Endothelial cell of umbilical vein (primary cell): ENCODE data around the gene UST. TPM values are rescaled to one million over a fixed set of nuclear protein-coding genes. Genes with fewer than 3 reads are reported as not detected.

Source experiments
- BruUV-seq: library from RNA; stranded (reverse); fragments of 400-500 nt; replicated peaks from 2 replicates; lab custom pipeline; 2021; lab: Mats Ljungman, UMichigan
- CTCF ChIA-PET: fragments of 300-600, 350-600 bp; sonication (Branson Sonifier 250); formaldehyde crosslinking; loops from one replicate; lab custom pipeline; 2021; ENCODE audit warnings: antibody characterized with exemption, inconsistent platforms; lab: Charles Lee
- POLR2A ChIA-PET: fragments of 300-600, 350-600 bp; sonication (Branson Sonifier 250); formaldehyde crosslinking; loops from one replicate; lab custom pipeline; 2021; ENCODE audit warnings: antibody characterized with exemption, inconsistent platforms; lab: Charles Lee
- DNase-seq: peaks from one replicate; pipeline ENCODE4 v3.0.0-alpha.2; 2011; ENCODE audit warnings: low read depth, low spot score
- FAIRE-seq: peaks from 2 replicates; lab custom pipeline; 2011; peaks lifted over from hg19 to GRCh38; lab: Jason Lieb, UNC
- H2AFZ ChIP-seq: 2 replicates; pipeline ENCODE4 v1.6.0; 2012; ENCODE audit warnings: low read depth, low read length, control low read depth, inconsistent platforms
- H3K27ac ChIP-seq: 2 replicates; pipeline ENCODE4 v1.5.1; 2011; ENCODE audit warnings: low read depth, mild to moderate bottlenecking, control low read depth, low read length, moderate library complexity; ENCODE audit not compliant: insufficient read depth
- H3K27me3 ChIP-seq, 2 experiments: 2 replicates each; pipeline versions ENCODE4 v1.6.0 to v1.6.1; 2011; ENCODE audit warnings: low read length in 2 of 2, mixed read lengths in 1 of 2; ENCODE audit not compliant: control insufficient read depth in 2 of 2, insufficient read depth in 2 of 2
- H3K36me3 ChIP-seq, 2 experiments: 2 replicates in 1 of 2; 3 replicates in 1 of 2; pipeline ENCODE4 v1.5.1; 2011; ENCODE audit warnings: low read length in 2 of 2, mild to moderate bottlenecking in 1 of 2, moderate library complexity in 1 of 2; ENCODE audit not compliant: control insufficient read depth in 2 of 2, insufficient read depth in 2 of 2; ENCODE audit errors: extremely low read depth in 1 of 2
- H3K4me1 ChIP-seq: 3 replicates; pipeline ENCODE4 v1.5.1; 2011; ENCODE audit warnings: mild to moderate bottlenecking, low read length; ENCODE audit not compliant: control insufficient read depth, insufficient read depth; ENCODE audit errors: extremely low read depth
- H3K4me2 ChIP-seq: 2 replicates; pipeline ENCODE4 v1.6.1; 2011; ENCODE audit warnings: low read length, control low read depth, mixed read lengths; ENCODE audit not compliant: insufficient read depth
- H3K4me3 ChIP-seq, 3 experiments: fragments of 200-600 bp in 1 of 3; sonication (generic), shearing (Covaris generic) in 1 of 3; replicated peaks in 1 of 3; 2 replicates each; pipeline ENCODE4 v1.5.1; 2011 to 2016; ENCODE audit warnings: control low read depth in 3 of 3, low read length in 3 of 3, mild to moderate bottlenecking in 2 of 3, inconsistent platforms in 1 of 3, low read depth in 1 of 3, moderate library complexity in 1 of 3; ENCODE audit not compliant: insufficient read depth in 1 of 3
- H3K79me2 ChIP-seq: 2 replicates; pipeline ENCODE4 v1.6.0; 2012; ENCODE audit warnings: low read length, inconsistent platforms; ENCODE audit not compliant: control insufficient read depth, insufficient read depth
- H3K9ac ChIP-seq: replicated peaks from 2 replicates; pipeline ENCODE3; 2011; ENCODE audit warnings: low read length, control low read depth; ENCODE audit not compliant: insufficient read depth; ENCODE audit errors: extremely low read depth
- H3K9me1 ChIP-seq: replicated peaks from 3 replicates; pipeline ENCODE4 v1.6.0; 2011; ENCODE audit warnings: mild to moderate bottlenecking, low read length; ENCODE audit not compliant: control insufficient read depth, insufficient read depth; ENCODE audit errors: extremely low read depth
- H3K9me3 ChIP-seq: replicated peaks from 2 replicates; pipeline ENCODE4 v1.5.1; 2012; ENCODE audit warnings: low read length, inconsistent platforms; ENCODE audit not compliant: control insufficient read depth, insufficient read depth
- H4K20me1 ChIP-seq: replicated peaks from 2 replicates; pipeline ENCODE3; 2011; ENCODE audit warnings: mild to moderate bottlenecking, low read length; ENCODE audit not compliant: control insufficient read depth, insufficient read depth; ENCODE audit errors: extremely low read depth
- CTCF ChIP-seq, 2 donors: IDR thresholded peaks; 1 replicate in 1 of 2; 2 replicates in 1 of 2; pipeline ENCODE4 v1.5.1; 2011; ENCODE audit warnings: low read length in 2 of 2, mild to moderate bottlenecking in 2 of 2, moderate library complexity in 2 of 2, control low read depth in 1 of 2, inconsistent platforms in 1 of 2, low read depth in 1 of 2; ENCODE audit not compliant: insufficient read depth in 1 of 2; ENCODE audit errors: extremely low read depth in 1 of 2
- GATA2 ChIP-seq: IDR thresholded peaks from 2 replicates; pipeline ENCODE4 v1.7.0; 2011; ENCODE audit warnings: low read depth, mild to moderate bottlenecking, moderate library complexity, mixed read lengths, low read length; ENCODE audit not compliant: insufficient read length, insufficient read depth
- JUN ChIP-seq: IDR thresholded peaks from 2 replicates; pipeline ENCODE4 v1.6.1; 2011; ENCODE audit warnings: borderline replicate concordance, low read depth; ENCODE audit not compliant: insufficient read length, insufficient read depth
- MAX ChIP-seq: IDR thresholded peaks from 2 replicates; pipeline ENCODE4 v1.6.1; 2011; ENCODE audit not compliant: insufficient read depth, insufficient read length
- MYC ChIP-seq: IDR thresholded peaks from one replicate; pipeline ENCODE4 v1.6.1; 2011; ENCODE audit warnings: mild to moderate bottlenecking, low read depth, low read length
- POLR2A ChIP-seq: IDR thresholded peaks from 2 replicates; pipeline ENCODE4 v1.6.1; 2012; ENCODE audit warnings: low read depth, mild to moderate bottlenecking, control low read depth, low read length
- POLR2AphosphoS5 ChIP-seq: IDR thresholded peaks from 2 replicates; pipeline ENCODE4 v1.6.1; 2012; ENCODE audit warnings: low read depth, mild to moderate bottlenecking, control low read depth, low read length, moderate library complexity; ENCODE audit not compliant: insufficient read depth
- dilution Hi-C: fragments of 300-500 bp; cut with MboI; formaldehyde crosslinking; loops from one replicate; pipeline ENCODE4 v1.15.0; 2019; ENCODE audit warnings: low sequenced_read_pairs; ENCODE audit not compliant: extremely low pct_ligation_motif_present
- intact Hi-C: fragments of 100-400 bp; cut with micrococcal nuclease; formaldehyde crosslinking; loops from one replicate; pipeline ENCODE4 v1.10.0; 2022
- polyA plus RNA-seq, 4 experiments: library from polyadenylated mRNA; depleted of rRNA in 3 of 4; stranded (reverse) in 3 of 4; unstranded in 1 of 4; fragments of >200 nt; gene quantifications; 2 replicates each; pipeline versions ENCODE4 v1.2.1 to v1.2.3, GENCODE V29; 2011 to 2012; ENCODE audit warnings: missing spikeins in 1 of 4
- total RNA-seq: library from RNA; stranded (reverse); gene quantifications from 2 replicates; pipeline ENCODE4 v1.2.3, GENCODE V29; 2021

UST gene
- total and polyA plus RNA-seq, 2 donors (not counting 3 experiments of a cell fraction or from before 2014, with no cell fraction given): 0.26 to 0.84 TPM

GRCh38 chr6:148868901-148869300, 122.1 kb downstream of the UST start:
- POLR2A ChIA-PET: no interaction called here

More at GRCh38 chr6:148868901-148869300, 122.1 kb downstream of the UST start:
- Histone ChIP-seq H3K9ac (no peak overlapping the region), H3K4me1 (no peaks in the 10 kb centered on the region), H3K27me3 (no peaks in the 10 kb centered on the region), H3K36me3 (no peaks in the 10 kb centered on the region), H3K9me1 (no peaks in the 10 kb centered on the region), H3K9me3 (no peaks in the 10 kb centered on the region), H3K4me3 (no peak overlapping the region), H2AFZ (no peak overlapping the region), H3K79me2 (no peaks in the 10 kb centered on the region), H3K27ac (no peak overlapping the region), H4K20me1 (no peaks in the 10 kb centered on the region), H3K4me2 (no peak overlapping the region)
- intact Hi-C loops (no loop called here), dilution Hi-C loops (no loop called here)
- CTCF ChIA-PET: no interaction called here
- DNase-seq: no peak
- no peak for FAIRE-seq
- no peak for TF ChIP-seq POLR2A
- TF ChIP-seq JUN: no peak
- no peak for TF ChIP-seq MAX
- no peak for TF ChIP-seq MYC
- TF ChIP-seq CTCF (IDR thresholded peaks at IDR 0.05; ENCODE audit: extremely low read depth in 1 of 2, insufficient read depth in 1 of 2, low read depth in 1 of 2, low read length in 2 of 2): no peak
- no peak for TF ChIP-seq POLR2AphosphoS5
- TF ChIP-seq GATA2: no peak
- BruUV-seq: no TSS peak
